ENCODE results near the gene MTHFSD. TPM values are rescaled to one million over a fixed set of nuclear protein-coding genes. Genes with fewer than 3 reads are reported as not detected.

The MTHFSD gene
- total RNA-seq, 3 donors from 2014 or later: 15.8 to 30.2 (median 27.7) TPM

- H3K36me3 ChIP-seq: no peaks in the 10 kb centered on the region
- DNase-seq (ENCODE audit: low spot score in 2 of 2): no peak
- H3K4me3 ChIP-seq: no peak overlapping the region
- intact Hi-C loops (cut with DNase I; ENCODE audit: low total_unique reads): no loop called here
- peaks cover 9 to 98% of the 10 kb centered on the region in 2 donors for H3K27me3 ChIP-seq
- TF ChIP-seq CTCF (IDR thresholded peaks at IDR 0.05) (no peak), POLR2A (IDR thresholded peaks at IDR 0.05) (no peak), POLR2AphosphoS5 (IDR thresholded peaks at IDR 0.05) (no peak)
- H3K4me1 ChIP-seq: no peaks in the 10 kb centered on the region
- no peaks in the 10 kb centered on the region for H3K9me3 ChIP-seq
- no peak overlapping the region for H3K27ac ChIP-seq
These were observed 61.9 kb downstream of the MTHFSD start for GRCh38 chr16:86492961-86493629.

GRCh38 chr16:86492267-86492960, 62.6 kb downstream of the MTHFSD start:
- no peaks in the 10 kb centered on the region for H3K4me1 ChIP-seq
- DNase-seq (ENCODE audit: low spot score in 2 of 2): no peak
- intact Hi-C loops (cut with DNase I; ENCODE audit: low total_unique reads): no loop called here
- no peak overlapping the region for H3K27ac ChIP-seq
- no peaks in the 10 kb centered on the region for H3K36me3 ChIP-seq
- peaks cover 5 to 98% of the 10 kb centered on the region in 2 donors for H3K27me3 ChIP-seq
- no peak overlapping the region for H3K4me3 ChIP-seq
- no peaks in the 10 kb centered on the region for H3K9me3 ChIP-seq
- no peak for TF ChIP-seq CTCF (IDR thresholded peaks at IDR 0.05)
- no peak for TF ChIP-seq POLR2A (IDR thresholded peaks at IDR 0.05)
- no peak for TF ChIP-seq POLR2AphosphoS5 (IDR thresholded peaks at IDR 0.05)

GRCh38 chr16:86491640-86492023, 63.4 kb downstream of the MTHFSD start:
- H3K4me1 ChIP-seq: no peaks in the 10 kb centered on the region
- H3K9me3 ChIP-seq: no peaks in the 10 kb centered on the region
- peaks cover 0 to 98% of the 10 kb centered on the region in 2 donors for H3K27me3 ChIP-seq
- no peak for DNase-seq (ENCODE audit: low spot score in 2 of 2)
- TF ChIP-seq POLR2AphosphoS5 (IDR thresholded peaks at IDR 0.05): no peak
- no peak for TF ChIP-seq CTCF (IDR thresholded peaks at IDR 0.05)
- TF ChIP-seq POLR2A (IDR thresholded peaks at IDR 0.05): no peak
- H3K36me3 ChIP-seq: no peaks in the 10 kb centered on the region
- H3K4me3 ChIP-seq: no peak overlapping the region
- no peak overlapping the region for H3K27ac ChIP-seq
- intact Hi-C loops (cut with DNase I; ENCODE audit: low total_unique reads): no loop called here

- intact Hi-C loops (cut with DNase I; ENCODE audit: low total_unique reads): no loop called here
- Histone ChIP-seq H3K27me3 (peaks cover 0 to 98% of the 10 kb centered on the region in 2 donors), H3K4me1 (no peaks in the 10 kb centered on the region), H3K9me3 (no peaks in the 10 kb centered on the region), H3K36me3 (no peaks in the 10 kb centered on the region), H3K4me3 (no peak overlapping the region), H3K27ac (no peak overlapping the region)
- DNase-seq (ENCODE audit: low spot score in 2 of 2): no peak
- no peak for TF ChIP-seq CTCF (IDR thresholded peaks at IDR 0.05)
- no peak for TF ChIP-seq POLR2AphosphoS5 (IDR thresholded peaks at IDR 0.05)
- no peak for TF ChIP-seq POLR2A (IDR thresholded peaks at IDR 0.05)
These were observed 64.0 kb downstream of the MTHFSD start for GRCh38 chr16:86490859-86491639.

Measured in breast epithelium (tissue), 4 donors.